SU-DHL-6 (cell line): ENCODE data around the gene TGFB1.

Experiments used
- H2AFZ ChIP-seq: fragments of 200-600 bp; sonication (generic); 2 replicates; pipeline ENCODE4 v1.6.1; 2014; ENCODE audit warnings: low read depth, mild to moderate bottlenecking, moderate library complexity, mixed read lengths, antibody characterized with exemption, low read length; ENCODE audit not compliant: severe bottlenecking
- H3F3A ChIP-seq: fragments of 200-600 bp; shearing (Covaris generic); 2 replicates; pipeline ENCODE4 v1.6.0; 2016; ENCODE audit warnings: antibody characterized with exemption, mild to moderate bottlenecking; ENCODE audit not compliant: insufficient read depth
- H3K27ac ChIP-seq: fragments of 200-600 bp; sonication (generic); 2 replicates; pipeline ENCODE4 v1.5.1; 2016; ENCODE audit warnings: low read depth, mild to moderate bottlenecking, low read length, moderate library complexity, mixed read lengths
- H3K27me3 ChIP-seq: fragments of 200-600 bp; sonication (generic), shearing (Covaris generic); 2 replicates; pipeline ENCODE4 v1.6.0; 2014; ENCODE audit warnings: mild to moderate bottlenecking, low read length
- H3K36me3 ChIP-seq: fragments of 200-600 bp; sonication (generic); 2 replicates; pipeline ENCODE4 v1.6.1; 2014; ENCODE audit warnings: mild to moderate bottlenecking, low read length, mixed read lengths
- H3K4me2 ChIP-seq: fragments of 300-600, 200-600 bp; shearing (Covaris generic), sonication (generic); 2 replicates; pipeline ENCODE4 v1.6.0; 2014; ENCODE audit warnings: low read length, low read depth, mild to moderate bottlenecking; ENCODE audit not compliant: poor library complexity, severe bottlenecking
- H3K4me3 ChIP-seq: fragments of 200-600 bp; sonication (generic); 2 replicates; pipeline ENCODE4 v1.5.1; 2014; ENCODE audit warnings: antibody characterized with exemption, low read length, mild to moderate bottlenecking, mixed read lengths; ENCODE audit not compliant: insufficient read depth, poor library complexity, severe bottlenecking
- H3K79me2 ChIP-seq: fragments of 200-600 bp; sonication (generic); 2 replicates; pipeline ENCODE4 v1.6.1; 2014; ENCODE audit warnings: mild to moderate bottlenecking, low read length, moderate library complexity; ENCODE audit not compliant: insufficient read depth
- H3K9ac ChIP-seq: fragments of 200-600 bp; sonication (generic); 2 replicates; pipeline ENCODE4 v1.7.0; 2014; ENCODE audit warnings: mild to moderate bottlenecking, low read length
- H3K9me2 ChIP-seq: fragments of 200-600 bp; sonication (generic); replicated peaks from 2 replicates; pipeline ENCODE4 v1.6.1; 2014; ENCODE audit warnings: low read length; ENCODE audit not compliant: insufficient read depth
- H3K9me3 ChIP-seq: fragments of 200-600 bp; sonication (generic); 2 replicates; pipeline ENCODE4 v1.6.1; 2014; ENCODE audit warnings: low read length, mixed read lengths; ENCODE audit not compliant: insufficient read depth
- H4K20me1 ChIP-seq: fragments of 200-600 bp; sonication (generic); 2 replicates; pipeline ENCODE4 v1.6.1; 2014; ENCODE audit warnings: low read depth, mild to moderate bottlenecking, antibody characterized with exemption, low read length, moderate library complexity, mixed read lengths
- EZH2phosphoT487 ChIP-seq: fragments of 200-600 bp; sonication (generic), shearing (Covaris generic); conservative IDR thresholded peaks from 2 replicates; pipeline ENCODE4 v1.6.1; 2018; ENCODE audit warnings: mild to moderate bottlenecking, antibody characterized with exemption, low read length, moderate library complexity, mixed read lengths
- TF ChIP-seq, protein P1 (sequence below): fragments of 200-600 bp; sonication (generic); IDR thresholded peaks from one replicate; pipeline ENCODE4 v1.5.1; 2017; ENCODE audit warnings: antibody characterized with exemption, mild to moderate bottlenecking, low read length, moderate library complexity; ENCODE audit not compliant: insufficient read depth, poor library complexity, severe bottlenecking

TGFB1 gene

DNA sequence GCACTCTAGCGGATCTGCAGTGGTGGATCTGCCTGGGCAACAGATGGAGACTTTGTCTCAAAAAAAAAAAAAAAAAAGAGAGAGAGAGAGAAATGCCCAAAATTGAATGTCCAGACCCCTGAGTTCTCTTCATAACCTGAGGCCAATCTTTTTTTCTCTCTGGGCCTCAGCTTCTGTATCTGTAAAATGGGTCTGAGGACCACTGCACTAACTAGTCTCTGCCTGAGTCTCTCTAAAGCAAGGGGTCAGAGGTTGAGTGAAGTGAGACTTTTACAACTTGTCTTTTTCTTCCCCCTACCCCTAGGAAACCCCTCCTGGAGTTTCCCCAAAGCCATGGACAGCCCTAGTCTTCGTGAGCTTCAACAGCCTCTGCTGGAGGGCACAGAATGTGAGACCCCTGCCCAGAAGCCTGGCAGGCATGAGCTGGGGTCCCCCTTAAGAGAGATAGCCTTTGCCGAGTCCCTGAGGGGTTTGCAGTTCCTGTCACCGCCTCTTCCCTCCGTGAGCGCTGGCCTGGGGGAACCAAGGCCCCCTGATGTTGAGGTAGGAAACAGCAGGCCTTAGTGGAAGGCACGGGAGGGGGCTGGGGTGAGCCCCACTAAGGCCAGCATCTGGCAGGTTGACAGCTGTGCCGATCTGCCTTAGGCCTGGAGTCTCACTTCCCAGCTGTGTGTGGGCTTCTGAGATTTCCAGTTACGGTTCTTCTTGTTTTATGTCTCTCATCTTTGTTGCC is 24.4 kb upstream of the TGFB1 start:
- Histone ChIP-seq H4K20me1 (no peaks in the 10 kb centered on the region), H3K36me3 (no peaks in the 10 kb centered on the region), H3F3A (no peaks in the 10 kb centered on the region), H3K9ac (no peak overlapping the region), H3K9me3 (no peaks in the 10 kb centered on the region), H3K4me3 (no peak overlapping the region), H3K79me2 (no peaks in the 10 kb centered on the region), H2AFZ (no peak overlapping the region), H3K27ac (no peak overlapping the region; the same call in 1 of the 2 replicates), H3K9me2 (no peaks in the 10 kb centered on the region), H3K4me2 (no peak overlapping the region), H3K27me3 (no peaks in the 10 kb centered on the region)
- TF ChIP-seq, protein P1, sequence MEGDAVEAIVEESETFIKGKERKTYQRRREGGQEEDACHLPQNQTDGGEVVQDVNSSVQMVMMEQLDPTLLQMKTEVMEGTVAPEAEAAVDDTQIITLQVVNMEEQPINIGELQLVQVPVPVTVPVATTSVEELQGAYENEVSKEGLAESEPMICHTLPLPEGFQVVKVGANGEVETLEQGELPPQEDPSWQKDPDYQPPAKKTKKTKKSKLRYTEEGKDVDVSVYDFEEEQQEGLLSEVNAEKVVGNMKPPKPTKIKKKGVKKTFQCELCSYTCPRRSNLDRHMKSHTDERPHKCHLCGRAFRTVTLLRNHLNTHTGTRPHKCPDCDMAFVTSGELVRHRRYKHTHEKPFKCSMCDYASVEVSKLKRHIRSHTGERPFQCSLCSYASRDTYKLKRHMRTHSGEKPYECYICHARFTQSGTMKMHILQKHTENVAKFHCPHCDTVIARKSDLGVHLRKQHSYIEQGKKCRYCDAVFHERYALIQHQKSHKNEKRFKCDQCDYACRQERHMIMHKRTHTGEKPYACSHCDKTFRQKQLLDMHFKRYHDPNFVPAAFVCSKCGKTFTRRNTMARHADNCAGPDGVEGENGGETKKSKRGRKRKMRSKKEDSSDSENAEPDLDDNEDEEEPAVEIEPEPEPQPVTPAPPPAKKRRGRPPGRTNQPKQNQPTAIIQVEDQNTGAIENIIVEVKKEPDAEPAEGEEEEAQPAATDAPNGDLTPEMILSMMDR = no peak

GRCh38 chr19:41376998-41377365 is 23.3 kb upstream of the TGFB1 start:
- Histone ChIP-seq H3K4me2 (no peak overlapping the region), H3K9me3 (no peaks in the 10 kb centered on the region), H3K36me3 (no peaks in the 10 kb centered on the region), H3K27ac (no peak overlapping the region), H3K79me2 (no peaks in the 10 kb centered on the region; the same call in 1 of the 2 replicates), H3F3A (no peaks in the 10 kb centered on the region), H3K4me3 (no peak overlapping the region), H2AFZ (no peak overlapping the region), H3K27me3 (no peaks in the 10 kb centered on the region), H3K9me2 (no peaks in the 10 kb centered on the region), H4K20me1 (no peaks in the 10 kb centered on the region), H3K9ac (no peak overlapping the region)
- no peak for TF ChIP-seq EZH2phosphoT487
- TF ChIP-seq, protein P1 = no peak

- H3K9me2 ChIP-seq = no peaks in the 10 kb centered on the region
- H3K9me3 ChIP-seq = no peaks in the 10 kb centered on the region
- H4K20me1 ChIP-seq = no peaks in the 10 kb centered on the region
- TF ChIP-seq, protein P1 = no peak
- no peak for TF ChIP-seq EZH2phosphoT487
- H3K79me2 ChIP-seq = no peaks in the 10 kb centered on the region; the same call in 1 of the 2 replicates
- H3K4me3 ChIP-seq = no peak within 1 kb of the TSS
- H3K9ac ChIP-seq = no peak within 1 kb of the TSS
- H3K36me3 ChIP-seq = no peaks in the 10 kb centered on the region
- no peaks in the 10 kb centered on the region for H3K27me3 ChIP-seq
- no peak within 1 kb of the TSS for H3K27ac ChIP-seq
- H3F3A ChIP-seq = no peaks in the 10 kb centered on the region
- H2AFZ ChIP-seq = no peak within 1 kb of the TSS
- no peak within 1 kb of the TSS for H3K4me2 ChIP-seq
Observed at GRCh38 chr19:41376241-41376997, 22.7 kb upstream of the TGFB1 start, which contains the start of gene TMEM91. Gene TMEM91 (plus strand): TSS chr19:41376533. CDS start chr19:41378310, 1,777 bp downstream.
